Islet of Langerhans (tissue), 1 donor: Measurements from ENCODE around the gene JMJD8.
"Not testable (repeated sequence)": the region's sequence is repeated elsewhere in the genome, so short reads cannot be mapped to it uniquely, and the experiment has no call there.

Experiments used
- FAIRE-seq: peaks from one replicate; lab custom pipeline; 2011; peaks lifted over from hg19 to GRCh38; lab: Jason Lieb, UNC

The JMJD8 gene

GRCh38 chr16:708959-709358 is 24.8 kb upstream of the JMJD8 start:
- FAIRE-seq, result no peak

- FAIRE-seq, result no peak
These were observed 23.9 kb upstream of the JMJD8 start for GRCh38 chr16:708019-708418.

GRCh38 chr16:707062-707538 is 23.0 kb upstream of the JMJD8 start:
- FAIRE-seq, result no peak

GRCh38 chr16:706189-707061 is 22.3 kb upstream of the JMJD8 start:
- FAIRE-seq, result no peak

GRCh38 chr16:705431-706188 is 21.5 kb upstream of the JMJD8 start, which contains the start of gene FBXL16:
FBXL16 (minus strand) TSS chr16:705801; CDS start chr16:697405, 8,396 bp downstream.
- no peak for FAIRE-seq

GRCh38 chr16:704552-705380 is 20.6 kb upstream of the JMJD8 start:
- FAIRE-seq, result no peak

GRCh38 chr16:704047-704446 is 19.9 kb upstream of the JMJD8 start:
- FAIRE-seq, result no peak

GRCh38 chr16:703406-703805 is 19.3 kb upstream of the JMJD8 start:
- no peak for FAIRE-seq

GRCh38 chr16:702341-702740 is 18.2 kb upstream of the JMJD8 start:
- no peak for FAIRE-seq

GRCh38 chr16:700684-701584 is 16.8 kb upstream of the JMJD8 start:
- FAIRE-seq, result no peak

- FAIRE-seq, result no peak
These were observed 15.0 kb upstream of the JMJD8 start for GRCh38 chr16:698911-699671.

- FAIRE-seq, result no peak
These were observed 11.4 kb upstream of the JMJD8 start for GRCh38 chr16:695355-696089.

- no peak for FAIRE-seq
These were observed 10.8 kb upstream of the JMJD8 start for GRCh38 chr16:694863-695354.

GRCh38 chr16:694187-694862 is 10.2 kb upstream of the JMJD8 start:
- no peak for FAIRE-seq

GRCh38 chr16:693766-694165 is 9.6 kb upstream of the JMJD8 start:
- FAIRE-seq, result no peak

GRCh38 chr16:693364-693763 is 9.2 kb upstream of the JMJD8 start:
- FAIRE-seq, result no peak

GRCh38 chr16:692356-693108 is 8.4 kb upstream of the JMJD8 start:
- FAIRE-seq, result no peak

- FAIRE-seq, result not testable (repeated sequence)
These were observed 7.1 kb upstream of the JMJD8 start for GRCh38 chr16:691242-691641.
